Spinal cord (tissue), 10 donors: ENCODE data around the gene TCN2. TPM values are rescaled to one million over a fixed set of nuclear protein-coding genes. Genes with fewer than 3 reads are reported as not detected.
A peak's percentile ranks its signal among the peaks of the same experiment; 100 is the strongest.
"Not testable (repeated sequence)": the region's sequence is repeated elsewhere in the genome, so short reads cannot be mapped to it uniquely, and the experiment has no call there.

Experiments
- DNase-seq, 6 donors: peaks; one replicate each; pipeline versions ENCODE4 v3.0.0 to v3.0.0-alpha.2; 2013 to 2015; ENCODE audit warnings: low spot score in 6 of 6, low read depth in 4 of 6
- H3K27ac ChIP-seq: one replicate; pipeline ENCODE4 v1.5.1; 2013; ENCODE audit warnings: low read depth, low read length, control low read depth
- H3K27me3 ChIP-seq: one replicate; pipeline ENCODE4 v1.6.1; 2013; ENCODE audit warnings: low read length; ENCODE audit not compliant: control insufficient read depth, insufficient read depth
- H3K36me3 ChIP-seq: one replicate; pipeline ENCODE4 v1.6.1; 2013; ENCODE audit warnings: low read length; ENCODE audit not compliant: control insufficient read depth, insufficient read depth
- H3K4me1 ChIP-seq: one replicate; pipeline ENCODE4 v1.6.1; 2013; ENCODE audit warnings: low read length; ENCODE audit not compliant: control insufficient read depth, insufficient read depth
- H3K4me3 ChIP-seq: one replicate; pipeline ENCODE4 v1.5.1; 2013; ENCODE audit warnings: low read depth, low read length, control low read depth
- H3K9me3 ChIP-seq: one replicate; pipeline ENCODE4 v1.6.1; 2013; ENCODE audit warnings: low read length; ENCODE audit not compliant: control insufficient read depth, insufficient read depth
- WGBS: methylation state at CpG from one replicate; pipeline ENCODE4 v1.1.5; 2013; ENCODE audit warnings: missing lambda C conversion rate; ENCODE audit not compliant: insufficient coverage; 5-methylcytosine and 5-hydroxymethylcytosine counted together
- long read RNA-seq, 4 donors: transcript quantifications; one replicate each; lab custom pipeline, GENCODE V29; 2026
- polyA plus RNA-seq, 2 donors: library from polyadenylated mRNA; unstranded; fragments of 120-200 nt; gene quantifications; one replicate each; pipeline ENCODE4 v1.2.1, GENCODE V29; 2013; ENCODE audit not compliant: insufficient read length in 2 of 2
- total RNA-seq, 2 donors: library from RNA; depleted of rRNA in 1 of 2; stranded (reverse); fragments of 120-200 nt in 1 of 2; fragments of >200 nt in 1 of 2; gene quantifications; one replicate each; pipeline versions ENCODE4 v1.2.3 to v1.2.4, GENCODE V29; 2013 to 2014
- donor health status: healthy.

Gene TCN2
- total RNA-seq (100 to 1,000 TPM in 1 of 2 donors, 10 to 100 TPM in 1; 29.9 to 118 TPM), polyA plus RNA-seq (10 to 100 TPM; 37.8 to 56.9 TPM)
- long read RNA-seq, donor 1, transcript TCN2-201 (9 exons, 2,535 nt) = major isoform, 8 of 23 reads
- long read RNA-seq, donor 1, partial matches to known transcripts = 14 of 23 reads
- long read RNA-seq, donor 1, other reads (novel, unspliced or antisense) = 0 of 23 reads
- long read RNA-seq, donor 2, partial matches to known transcripts = 6 of 9 reads
- long read RNA-seq, donor 2, other reads (novel, unspliced or antisense) = 0 of 9 reads
- long read RNA-seq, donor 3, transcript TCN2-201 (9 exons, 2,535 nt) = major isoform, 9 of 9 reads
- long read RNA-seq, donor 3, partial matches to known transcripts = 0 of 9 reads
- long read RNA-seq, donor 3, other reads (novel, unspliced or antisense) = 0 of 9 reads
- long read RNA-seq, donor 4, partial matches to known transcripts = 0 of 4 reads
- long read RNA-seq, donor 4, other reads (novel, unspliced or antisense) = 0 of 4 reads

DNA sequence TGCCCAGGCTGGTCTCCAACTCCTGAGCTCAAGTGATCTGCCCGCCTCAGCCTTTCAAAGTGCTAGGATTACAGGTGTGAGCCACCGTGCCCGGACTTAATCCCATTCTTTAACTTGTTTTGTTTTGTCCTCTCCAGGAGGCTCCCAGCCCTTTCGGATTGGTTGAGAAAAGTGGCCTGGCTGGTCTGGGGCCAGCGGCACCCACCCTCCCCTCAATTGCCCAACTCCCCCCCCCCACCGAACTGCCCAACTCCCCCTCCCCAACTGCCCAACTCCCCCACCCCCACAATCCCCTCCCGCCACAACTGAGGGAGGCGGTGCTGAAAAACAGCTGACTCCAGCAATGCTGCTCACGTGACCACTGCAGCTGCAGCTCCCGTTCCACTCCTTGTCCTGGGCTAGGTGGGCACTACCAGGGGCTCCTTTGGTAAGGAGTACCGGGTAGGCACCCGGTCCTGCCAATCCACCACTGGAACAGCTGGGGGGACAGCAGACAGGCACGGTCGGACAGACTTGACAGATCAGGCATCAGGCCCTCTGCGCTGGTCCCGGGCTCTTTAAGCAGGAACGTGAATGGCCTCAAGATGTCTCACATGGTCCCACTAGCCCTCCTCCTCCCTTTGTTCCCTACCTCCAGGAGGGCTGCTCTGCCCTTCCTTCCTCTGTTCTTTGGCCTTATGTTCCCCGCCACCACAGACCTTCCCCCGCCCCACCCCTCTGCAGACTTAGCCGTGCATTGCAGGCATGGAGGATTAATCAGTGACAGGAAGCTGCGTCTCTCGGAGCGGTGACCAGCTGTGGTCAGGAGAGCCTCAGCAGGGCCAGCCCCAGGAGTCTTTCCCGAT is at the start of gene TCN2:
TCN2 (plus strand) TSS at position 720 of the 845 bp plus-strand sequence. CDS start 158 bp downstream, outside the sequence.
- WGBS = 0% methylated on average over 18 of the region's 24 CpGs
- Histone ChIP-seq H3K4me3 (peak within 1 kb of the TSS; percentile 78), H3K4me1 (peaks cover 40% of the 10 kb centered on the region), H3K9me3 (no peaks in the 10 kb centered on the region), H3K27ac (peak within 1 kb of the TSS; percentile 83), H3K27me3 (no peaks in the 10 kb centered on the region), H3K36me3 (peaks cover 8% of the 10 kb centered on the region)
- DNase-seq = peak in 5 of 6 donors; percentile 48 to 94 (median 68)

DNA sequence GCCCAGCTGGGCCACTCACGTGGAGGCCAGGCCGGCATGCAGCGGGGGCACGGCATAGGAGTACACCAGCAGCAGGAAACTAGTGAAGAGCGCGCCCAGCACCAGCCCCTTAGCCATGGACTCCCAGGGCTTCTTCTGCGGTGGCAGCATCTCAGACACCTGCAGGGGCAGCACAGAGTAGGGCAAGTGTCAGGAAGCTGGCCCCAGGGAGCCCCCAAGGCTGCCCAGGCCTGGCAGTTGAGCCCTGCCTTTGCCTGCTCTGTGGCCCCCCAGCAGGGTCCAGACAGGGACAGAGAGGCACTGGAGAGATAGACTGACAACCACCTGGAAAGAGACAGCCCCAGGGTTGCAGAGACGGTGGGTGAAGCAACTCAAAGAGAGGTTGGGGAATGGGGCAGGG is 49.7 kb upstream of the TCN2 start:
- H3K27me3 ChIP-seq = no peaks in the 10 kb centered on the region
- peaks cover 38% of the 10 kb centered on the region for H3K36me3 ChIP-seq
- no peak for DNase-seq
- H3K4me1 ChIP-seq = peaks cover 4% of the 10 kb centered on the region
- H3K9me3 ChIP-seq = no peaks in the 10 kb centered on the region
- H3K27ac ChIP-seq = no peak overlapping the region
- H3K4me3 ChIP-seq = no peak overlapping the region
- WGBS = 78% methylated on average over 7 of the region's 8 CpGs

DNA sequence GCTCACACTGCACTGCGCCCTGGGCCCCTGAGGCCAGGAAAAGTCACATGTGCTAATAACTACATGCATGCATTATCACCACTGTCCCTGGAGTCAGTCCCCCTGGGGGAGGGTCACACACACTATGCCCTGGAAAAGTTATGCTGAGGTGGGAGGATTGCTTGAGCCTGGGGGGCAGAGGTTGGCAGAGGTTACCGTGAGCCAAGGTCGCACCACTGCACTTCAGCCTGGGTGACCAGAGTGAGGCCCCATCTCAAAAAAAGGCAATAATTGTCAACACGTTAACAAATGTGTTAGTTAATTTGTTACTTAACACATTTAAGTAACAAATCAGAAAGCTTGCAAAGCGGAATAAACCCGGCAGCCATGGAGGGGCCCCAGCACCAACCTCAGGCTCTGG is 47.1 kb upstream of the TCN2 start:
- Histone ChIP-seq H3K27ac (no peak overlapping the region), H3K4me3 (no peak overlapping the region), H3K4me1 (peaks cover 13% of the 10 kb centered on the region), H3K36me3 (peaks cover 31% of the 10 kb centered on the region), H3K27me3 (no peaks in the 10 kb centered on the region), H3K9me3 (no peaks in the 10 kb centered on the region)
- DNase-seq = no peak
- WGBS = 69% methylated on average over 2 of the region's 6 CpGs

DNA sequence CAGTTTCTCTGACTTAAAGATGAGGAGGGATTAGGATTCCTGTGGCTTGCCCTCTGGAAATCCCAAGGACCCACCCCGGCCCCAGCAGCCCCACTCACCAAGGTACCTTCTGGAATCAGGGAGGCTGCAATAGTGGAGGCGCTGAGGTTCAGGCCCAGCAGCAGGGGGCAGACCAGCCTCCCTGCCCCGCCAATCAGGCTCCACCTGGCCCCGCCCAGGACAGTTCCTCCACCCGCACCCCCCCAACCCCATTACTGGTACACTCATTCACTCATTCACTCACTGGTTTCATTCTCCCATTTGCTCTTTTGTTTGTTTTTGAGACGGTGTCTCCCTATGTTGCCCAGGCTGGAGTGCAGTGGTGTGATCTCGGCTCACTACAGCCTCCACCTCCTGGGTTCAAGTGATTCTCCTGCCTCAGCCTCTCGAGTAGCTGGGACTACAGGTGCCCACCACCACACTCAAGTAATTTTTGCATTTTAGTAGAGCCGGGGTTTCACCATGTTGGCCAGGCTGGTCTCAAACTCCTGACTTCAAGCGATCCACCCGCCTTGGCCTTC is 46.3 kb upstream of the TCN2 start:
- DNase-seq, H3K27ac ChIP-seq: not testable (repeated sequence)
- WGBS = 81% methylated on average over 10 of the region's 11 CpGs

DNA sequence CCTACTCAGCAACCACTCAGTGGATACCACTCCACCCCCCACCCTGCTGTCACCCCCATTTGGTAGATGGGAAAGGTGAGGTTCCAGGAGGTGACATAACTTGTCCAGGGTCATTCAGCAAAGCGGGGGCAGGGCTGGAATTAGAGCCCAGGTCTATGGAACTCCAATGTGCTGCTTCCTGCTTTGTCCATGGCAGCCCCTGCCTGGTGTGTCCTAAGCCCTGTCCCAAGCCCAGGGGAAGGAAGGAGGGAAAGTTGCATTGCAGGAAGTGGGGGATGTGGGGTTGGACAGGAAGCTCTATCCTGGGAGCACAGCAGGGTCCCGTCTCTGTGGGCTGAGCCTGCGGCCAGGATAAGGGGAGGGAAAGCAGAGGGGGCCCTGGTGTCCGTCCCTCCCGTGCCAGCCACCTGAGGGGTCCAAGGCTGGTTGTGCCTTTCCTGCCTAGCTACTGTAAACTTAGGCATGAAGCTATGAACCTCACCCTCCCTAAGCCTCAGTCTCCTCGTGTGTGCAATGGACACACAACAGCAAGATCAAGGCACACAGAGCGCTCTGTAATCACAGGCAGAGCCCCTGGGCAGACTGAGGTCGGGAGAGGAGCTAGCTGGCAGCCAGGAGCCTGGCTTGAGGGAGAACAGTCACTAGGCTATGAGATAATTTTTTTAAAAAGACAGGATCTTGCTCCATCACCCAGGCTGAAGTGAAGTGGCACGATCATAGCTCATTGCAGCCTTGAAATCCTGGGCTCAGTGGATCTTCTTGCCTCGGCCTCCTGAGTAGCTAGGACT is 45.4 kb upstream of the TCN2 start:
- H3K27me3 ChIP-seq = no peaks in the 10 kb centered on the region
- peaks cover 22% of the 10 kb centered on the region for H3K4me1 ChIP-seq
- no peak overlapping the region for H3K4me3 ChIP-seq
- DNase-seq = no peak
- WGBS = 68% methylated on average over 7 of the region's 10 CpGs
- H3K27ac ChIP-seq = no peak overlapping the region
- H3K9me3 ChIP-seq = no peaks in the 10 kb centered on the region
- peaks cover 16% of the 10 kb centered on the region for H3K36me3 ChIP-seq

More for the DNA sequence above, 46.3 kb upstream of the TCN2 start:
- H3K27me3 ChIP-seq, H3K9me3 ChIP-seq, H3K4me3 ChIP-seq: not testable (repeated sequence)
- H3K4me1 ChIP-seq = peaks cover 16% of the 10 kb centered on the region
- H3K36me3 ChIP-seq = peaks cover 23% of the 10 kb centered on the region

DNA sequence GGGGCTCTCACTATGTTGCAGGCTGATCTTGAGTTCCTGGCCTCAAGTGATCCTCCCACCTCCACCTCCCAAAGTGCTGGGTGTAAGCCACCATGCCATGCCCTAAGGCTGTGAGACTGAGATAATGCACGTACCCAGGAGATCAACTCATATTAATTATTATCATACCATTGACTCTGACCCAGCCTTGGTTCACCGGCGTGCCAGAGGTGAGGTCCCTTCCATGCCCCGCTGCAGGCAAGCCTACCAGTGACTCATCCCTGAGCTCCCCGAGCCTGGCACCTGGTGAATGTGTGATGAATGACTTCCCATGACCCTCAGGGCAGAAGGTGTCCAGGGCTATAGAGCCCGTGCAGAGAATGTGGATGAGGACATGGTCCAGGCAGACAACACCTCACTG is 44.6 kb upstream of the TCN2 start:
- Histone ChIP-seq H3K4me1 (peaks cover 22% of the 10 kb centered on the region), H3K27ac (no peak overlapping the region), H3K9me3 (no peaks in the 10 kb centered on the region), H3K27me3 (no peaks in the 10 kb centered on the region), H3K4me3 (no peak overlapping the region), H3K36me3 (peaks cover 9% of the 10 kb centered on the region)
- 82% methylated on average over 6 of the region's 6 CpGs for WGBS
- DNase-seq = no peak

DNA sequence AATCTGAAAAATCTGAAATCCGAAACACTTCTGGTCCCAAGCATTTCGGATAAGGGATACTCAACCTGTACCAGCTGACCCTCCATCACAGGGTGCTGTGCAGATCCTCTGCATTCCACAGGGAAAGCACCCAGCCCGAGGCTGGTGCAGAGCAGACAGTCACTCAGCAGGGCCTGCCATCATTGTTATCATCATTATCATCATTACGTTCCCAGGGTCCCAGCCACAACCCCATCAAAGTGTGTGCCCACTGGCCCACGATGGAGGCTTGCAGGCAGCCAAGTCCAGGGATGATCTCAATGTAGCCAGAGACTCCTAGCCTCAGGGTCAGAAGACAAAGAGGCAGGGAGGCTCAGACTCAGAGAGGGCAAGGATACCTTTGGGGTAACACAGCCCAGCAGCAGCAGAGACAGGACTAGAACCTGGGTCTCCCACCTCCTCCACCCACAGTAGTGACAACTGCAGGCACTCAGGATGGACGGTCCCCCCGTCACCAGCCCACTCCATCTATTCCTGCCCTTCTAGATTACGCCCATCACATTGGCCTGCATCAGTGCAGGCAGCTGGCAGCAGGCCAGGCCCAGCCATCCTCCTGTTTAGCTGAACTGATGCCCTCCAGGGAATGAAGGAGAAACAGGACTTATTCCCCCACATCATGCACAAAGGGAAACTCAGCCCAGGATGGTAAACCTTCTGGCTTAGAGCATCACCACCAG is 42.8 kb upstream of the TCN2 start:
- no peaks in the 10 kb centered on the region for H3K9me3 ChIP-seq
- no peak overlapping the region for H3K4me3 ChIP-seq
- H3K27me3 ChIP-seq = no peaks in the 10 kb centered on the region
- DNase-seq = peak in 2 of 6 donors; percentile 21 to 25
- 65% methylated on average over 7 of the region's 8 CpGs for WGBS
- peaks cover 22% of the 10 kb centered on the region for H3K4me1 ChIP-seq
- H3K36me3 ChIP-seq = peaks cover 8% of the 10 kb centered on the region
- no peak overlapping the region for H3K27ac ChIP-seq

DNA sequence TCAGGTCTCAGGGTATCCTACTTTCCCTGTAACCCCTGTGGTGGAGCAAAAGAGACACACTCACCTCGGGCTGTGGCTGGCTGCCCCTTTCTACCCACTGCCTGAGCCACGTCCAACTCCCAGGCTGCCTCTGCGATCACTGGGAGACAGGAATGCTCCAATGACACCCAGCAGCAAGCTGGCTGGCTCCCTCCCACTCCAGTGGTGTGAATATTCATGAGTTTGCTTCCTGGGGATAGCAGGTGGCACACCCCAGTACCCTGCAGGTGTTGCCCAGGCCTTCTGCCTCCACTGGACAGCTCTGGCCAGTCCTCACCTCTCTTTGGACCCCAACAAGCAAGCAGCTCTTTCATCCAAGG is 42.2 kb upstream of the TCN2 start:
- Histone ChIP-seq H3K27me3 (no peaks in the 10 kb centered on the region), H3K36me3 (peaks cover 8% of the 10 kb centered on the region), H3K4me1 (peaks cover 22% of the 10 kb centered on the region), H3K9me3 (no peaks in the 10 kb centered on the region), H3K27ac (no peak overlapping the region), H3K4me3 (no peak overlapping the region)
- 27% methylated on average over 3 of the region's 3 CpGs for WGBS
- DNase-seq = peak in 2 of 6 donors; percentile 9 to 14
